ENCODE results near the gene FNIP1. TPM values are rescaled to one million over a fixed set of nuclear protein-coding genes. Genes with fewer than 3 reads are reported as not detected.

Gene FNIP1
- total and polyA plus RNA-seq, 2 donors from 2014 or later = 2.9 to 31.1 TPM

DNA sequence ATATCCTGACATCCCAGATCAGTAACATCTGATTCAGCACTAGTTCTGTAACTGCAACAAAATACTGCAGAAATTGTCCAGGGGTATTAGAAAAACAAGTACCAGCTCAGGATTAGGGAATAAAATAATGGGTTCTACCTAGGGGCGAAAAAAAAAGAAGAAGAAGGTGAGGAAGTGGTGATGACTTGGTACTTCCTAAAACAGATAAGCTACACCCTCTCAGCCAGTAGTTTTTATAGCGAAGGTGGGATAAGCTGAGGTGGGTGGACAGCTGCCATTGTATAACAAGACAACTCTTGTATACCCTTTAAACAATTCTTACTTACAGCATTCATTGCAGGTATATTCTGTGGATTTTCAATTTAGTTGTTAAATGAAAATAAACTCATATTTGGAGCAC is 180.9 kb downstream of the FNIP1 start:
- Histone ChIP-seq H3K4me1 (ENCODE audit: control insufficient read depth in 2 of 3, insufficient read depth in 2 of 3, low read depth in 1 of 3, low read length in 3 of 3) (no peaks in the 10 kb centered on the region), H3K36me3 (ENCODE audit: control insufficient read depth in 2 of 3, insufficient read depth in 3 of 3, low read length in 3 of 3) (no peaks in the 10 kb centered on the region), H3K9ac (ENCODE audit: low read length in 3 of 3) (no peak overlapping the region), H3K9me3 (ENCODE audit: control insufficient read depth in 2 of 3, insufficient read depth in 1 of 3, low read length in 3 of 3) (no peaks in the 10 kb centered on the region), H3K27ac (ENCODE audit: low read depth in 2 of 2, low read length in 2 of 2) (no peak overlapping the region), H3K4me3 (ENCODE audit: low read length in 3 of 3) (no peak overlapping the region), H3K27me3 (ENCODE audit: control insufficient read depth, insufficient read depth, low read length) (no peaks in the 10 kb centered on the region)
- intact Hi-C loops (cut with DNase I) = no loop called here
- FAIRE-seq = no peak
- TF ChIP-seq, protein P1, sequence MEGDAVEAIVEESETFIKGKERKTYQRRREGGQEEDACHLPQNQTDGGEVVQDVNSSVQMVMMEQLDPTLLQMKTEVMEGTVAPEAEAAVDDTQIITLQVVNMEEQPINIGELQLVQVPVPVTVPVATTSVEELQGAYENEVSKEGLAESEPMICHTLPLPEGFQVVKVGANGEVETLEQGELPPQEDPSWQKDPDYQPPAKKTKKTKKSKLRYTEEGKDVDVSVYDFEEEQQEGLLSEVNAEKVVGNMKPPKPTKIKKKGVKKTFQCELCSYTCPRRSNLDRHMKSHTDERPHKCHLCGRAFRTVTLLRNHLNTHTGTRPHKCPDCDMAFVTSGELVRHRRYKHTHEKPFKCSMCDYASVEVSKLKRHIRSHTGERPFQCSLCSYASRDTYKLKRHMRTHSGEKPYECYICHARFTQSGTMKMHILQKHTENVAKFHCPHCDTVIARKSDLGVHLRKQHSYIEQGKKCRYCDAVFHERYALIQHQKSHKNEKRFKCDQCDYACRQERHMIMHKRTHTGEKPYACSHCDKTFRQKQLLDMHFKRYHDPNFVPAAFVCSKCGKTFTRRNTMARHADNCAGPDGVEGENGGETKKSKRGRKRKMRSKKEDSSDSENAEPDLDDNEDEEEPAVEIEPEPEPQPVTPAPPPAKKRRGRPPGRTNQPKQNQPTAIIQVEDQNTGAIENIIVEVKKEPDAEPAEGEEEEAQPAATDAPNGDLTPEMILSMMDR (IDR thresholded peaks at IDR 0.05; ENCODE audit: borderline replicate concordance, extremely low read depth, insufficient read depth) = no peak
- DNase-seq = no peak

DNA sequence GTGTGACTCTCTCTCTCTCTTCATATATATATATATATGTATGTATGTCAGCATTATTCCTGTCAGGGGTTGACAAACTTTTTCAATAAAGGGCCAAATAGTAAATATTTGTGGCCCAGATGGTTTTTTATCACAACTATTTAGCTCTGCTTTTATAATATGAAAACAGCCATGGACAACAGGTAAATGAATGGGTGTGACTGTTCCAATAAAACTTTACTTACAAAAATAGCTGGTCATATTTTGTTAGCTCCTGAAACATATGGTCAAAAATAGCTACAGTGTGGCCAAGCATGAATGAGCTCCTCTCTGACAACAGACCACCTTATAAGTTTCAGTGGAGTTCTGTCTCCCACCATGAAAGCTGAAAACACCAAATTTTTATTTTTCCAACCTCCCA is 183.4 kb downstream of the FNIP1 start:
- no peak overlapping the region for H3K9ac ChIP-seq (ENCODE audit: low read length in 3 of 3)
- no peak overlapping the region for H3K4me3 ChIP-seq (ENCODE audit: low read length in 3 of 3)
- H3K36me3 ChIP-seq (ENCODE audit: control insufficient read depth in 2 of 3, insufficient read depth in 3 of 3, low read length in 3 of 3) = no peaks in the 10 kb centered on the region
- no peaks in the 10 kb centered on the region for H3K9me3 ChIP-seq (ENCODE audit: control insufficient read depth in 2 of 3, insufficient read depth in 1 of 3, low read length in 3 of 3)
- no peaks in the 10 kb centered on the region for H3K27me3 ChIP-seq (ENCODE audit: control insufficient read depth, insufficient read depth, low read length)
- no peak for FAIRE-seq
- intact Hi-C loops (cut with DNase I) = no loop called here
- TF ChIP-seq, protein P1 (IDR thresholded peaks at IDR 0.05; ENCODE audit: borderline replicate concordance, extremely low read depth, insufficient read depth) = no peak
- H3K4me1 ChIP-seq (ENCODE audit: control insufficient read depth in 2 of 3, insufficient read depth in 2 of 3, low read depth in 1 of 3, low read length in 3 of 3) = peaks cover 0 to 2% (median 0%) of the 10 kb centered on the region in 3 donors
- DNase-seq = no peak
- H3K27ac ChIP-seq (ENCODE audit: low read depth in 2 of 2, low read length in 2 of 2) = no peak overlapping the region

DNA sequence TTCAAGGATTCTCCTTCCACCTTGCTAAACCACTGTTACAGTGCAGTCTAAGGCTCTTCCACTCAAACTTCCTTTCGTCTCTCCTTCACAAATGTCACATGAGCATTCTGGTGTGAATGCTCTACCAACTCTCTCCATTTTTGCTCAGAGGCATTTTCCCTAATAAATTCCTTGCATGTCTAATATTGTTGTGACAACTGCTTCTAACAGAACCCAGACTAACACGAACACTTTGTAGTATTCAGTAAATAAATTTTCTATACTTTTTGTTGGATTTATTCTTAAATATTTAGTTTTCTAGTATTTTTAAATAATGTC is 185.8 kb downstream of the FNIP1 start:
- H3K9me3 ChIP-seq (ENCODE audit: control insufficient read depth in 2 of 3, insufficient read depth in 1 of 3, low read length in 3 of 3) = no peaks in the 10 kb centered on the region
- intact Hi-C loops (cut with DNase I) = no loop called here

More for the DNA sequence above, 185.8 kb downstream of the FNIP1 start:
- FAIRE-seq (no peak), DNase-seq (no peak)
- Histone ChIP-seq H3K27ac (ENCODE audit: low read depth in 2 of 2, low read length in 2 of 2) (no peak overlapping the region), H3K4me1 (ENCODE audit: control insufficient read depth in 2 of 3, insufficient read depth in 2 of 3, low read depth in 1 of 3, low read length in 3 of 3) (peaks cover 0 to 2% (median 0%) of the 10 kb centered on the region in 3 donors), H3K36me3 (ENCODE audit: control insufficient read depth in 2 of 3, insufficient read depth in 3 of 3, low read length in 3 of 3) (no peaks in the 10 kb centered on the region), H3K4me3 (ENCODE audit: low read length in 3 of 3) (no peak overlapping the region), H3K9ac (ENCODE audit: low read length in 3 of 3) (no peak overlapping the region), H3K27me3 (ENCODE audit: control insufficient read depth, insufficient read depth, low read length) (no peaks in the 10 kb centered on the region)
- TF ChIP-seq, protein P1 (IDR thresholded peaks at IDR 0.05; ENCODE audit: borderline replicate concordance, extremely low read depth, insufficient read depth) = no peak
